ENCODE results near the gene HOXC10. TPM values are rescaled to one million over a fixed set of nuclear protein-coding genes. Genes with fewer than 3 reads are reported as not detected.

HOXC10 gene
- total and polyA plus RNA-seq, 7 donors: not detected

GRCh38 chr12:54027442-54027786 is 42.5 kb downstream of the HOXC10 start:
- no peaks in the 10 kb centered on the region for H3K9me3 ChIP-seq
- 39 to 42% methylated on average over 3 of the region's 3 CpGs for WGBS, 2 donors
- no peak for TF ChIP-seq POLR2A (IDR thresholded peaks at IDR 0.05)
- no peak for TF ChIP-seq EP300 (IDR thresholded peaks at IDR 0.05)
- peaks cover 62 to 100% (median 100%) of the 10 kb centered on the region in 3 donors for H3K27me3 ChIP-seq
- no peak overlapping the region for H3K27ac ChIP-seq
- peaks cover 0 to 22% (median 17%) of the 10 kb centered on the region in 4 donors for H3K4me1 ChIP-seq
- DNase-seq: no peak
- no peak overlapping the region for H3K4me3 ChIP-seq
- intact Hi-C loops (cut with DNase I): no loop called here
- no peaks in the 10 kb centered on the region for H3K36me3 ChIP-seq

- TF ChIP-seq, protein P1, sequence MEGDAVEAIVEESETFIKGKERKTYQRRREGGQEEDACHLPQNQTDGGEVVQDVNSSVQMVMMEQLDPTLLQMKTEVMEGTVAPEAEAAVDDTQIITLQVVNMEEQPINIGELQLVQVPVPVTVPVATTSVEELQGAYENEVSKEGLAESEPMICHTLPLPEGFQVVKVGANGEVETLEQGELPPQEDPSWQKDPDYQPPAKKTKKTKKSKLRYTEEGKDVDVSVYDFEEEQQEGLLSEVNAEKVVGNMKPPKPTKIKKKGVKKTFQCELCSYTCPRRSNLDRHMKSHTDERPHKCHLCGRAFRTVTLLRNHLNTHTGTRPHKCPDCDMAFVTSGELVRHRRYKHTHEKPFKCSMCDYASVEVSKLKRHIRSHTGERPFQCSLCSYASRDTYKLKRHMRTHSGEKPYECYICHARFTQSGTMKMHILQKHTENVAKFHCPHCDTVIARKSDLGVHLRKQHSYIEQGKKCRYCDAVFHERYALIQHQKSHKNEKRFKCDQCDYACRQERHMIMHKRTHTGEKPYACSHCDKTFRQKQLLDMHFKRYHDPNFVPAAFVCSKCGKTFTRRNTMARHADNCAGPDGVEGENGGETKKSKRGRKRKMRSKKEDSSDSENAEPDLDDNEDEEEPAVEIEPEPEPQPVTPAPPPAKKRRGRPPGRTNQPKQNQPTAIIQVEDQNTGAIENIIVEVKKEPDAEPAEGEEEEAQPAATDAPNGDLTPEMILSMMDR (IDR thresholded peaks at IDR 0.05): no peak
- TF ChIP-seq EP300 (IDR thresholded peaks at IDR 0.05) (no peak), POLR2AphosphoS5 (IDR thresholded peaks at IDR 0.05) (no peak), POLR2A (IDR thresholded peaks at IDR 0.05) (no peak)
- no peaks in the 10 kb centered on the region for H3K9me3 ChIP-seq
- no peaks in the 10 kb centered on the region for H3K36me3 ChIP-seq
- no peak within 1 kb of the TSS for H3K27ac ChIP-seq
- H3K4me3 ChIP-seq: peak within 1 kb of the TSS in 2 of 4 donors; percentile 7 to 18
- DNase-seq: no peak
- H3K27me3 ChIP-seq: peaks cover 67 to 100% (median 99%) of the 10 kb centered on the region in 3 donors
- peaks cover 0 to 31% (median 25%) of the 10 kb centered on the region in 4 donors for H3K4me1 ChIP-seq
- WGBS, 2 donors: 3 to 5% methylated on average over 36 of the region's 36 CpGs
- intact Hi-C loops (cut with DNase I): no loop called here
Observed at GRCh38 chr12:54028314-54029201, 43.6 kb downstream of the HOXC10 start, which contains the start of gene HOXC6. Gene HOXC6, plus strand, starts transcription at chr12:54028440. Its CDS starts 82 bp downstream, at chr12:54028522.

DNA sequence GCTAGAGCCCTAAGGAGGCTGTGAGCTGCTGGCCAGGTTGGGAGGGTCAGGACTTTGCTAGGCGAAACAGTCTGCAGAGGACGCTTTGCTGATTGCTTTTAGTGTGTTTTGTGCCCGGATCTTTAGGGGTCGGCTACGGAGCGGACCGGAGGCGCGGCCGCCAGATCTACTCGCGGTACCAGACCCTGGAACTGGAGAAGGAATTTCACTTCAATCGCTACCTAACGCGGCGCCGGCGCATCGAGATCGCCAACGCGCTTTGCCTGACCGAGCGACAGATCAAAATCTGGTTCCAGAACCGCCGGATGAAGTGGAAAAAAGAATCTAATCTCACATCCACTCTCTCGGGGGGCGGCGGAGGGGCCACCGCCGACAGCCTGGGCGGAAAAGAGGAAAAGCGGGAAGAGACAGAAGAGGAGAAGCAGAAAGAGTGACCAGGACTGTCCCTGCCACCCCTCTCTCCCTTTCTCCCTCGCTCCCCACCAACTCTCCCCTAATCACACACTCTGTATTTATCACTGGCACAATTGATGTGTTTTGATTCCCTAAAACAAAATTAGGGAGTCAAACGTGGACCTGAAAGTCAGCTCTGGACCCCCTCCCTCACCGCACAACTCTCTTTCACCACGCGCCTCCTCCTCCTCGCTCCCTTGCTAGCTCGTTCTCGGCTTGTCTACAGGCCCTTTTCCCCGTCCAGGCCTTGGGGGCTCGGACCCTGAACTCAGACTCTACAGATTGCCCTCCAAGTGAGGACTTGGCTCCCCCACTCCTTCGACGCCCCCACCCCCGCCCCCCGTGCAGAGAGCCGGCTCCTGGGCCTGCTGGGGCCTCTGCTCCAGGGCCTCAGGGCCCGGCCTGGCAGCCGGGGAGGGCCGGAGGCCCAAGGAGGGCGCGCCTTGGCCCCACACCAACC is 44.8 kb downstream of the HOXC10 start:
- intact Hi-C loops (cut with DNase I): loop anchor here (5.0 kb wide), 1 partner anchor 98 kb away; no protein-coding TSS in a partner anchor
- no peaks in the 10 kb centered on the region for H3K36me3 ChIP-seq
- H3K27ac ChIP-seq: no peak overlapping the region
- WGBS, 2 donors: 19 to 26% methylated on average over 53 of the region's 53 CpGs
- no peak for DNase-seq
- no peaks in the 10 kb centered on the region for H3K9me3 ChIP-seq
- peaks cover 0 to 42% (median 34%) of the 10 kb centered on the region in 4 donors for H3K4me1 ChIP-seq
- H3K27me3 ChIP-seq: peaks cover 65 to 100% (median 99%) of the 10 kb centered on the region in 3 donors
- no peak for TF ChIP-seq POLR2A (IDR thresholded peaks at IDR 0.05)
- TF ChIP-seq EP300 (IDR thresholded peaks at IDR 0.05): no peak
- TF ChIP-seq, protein P1 (IDR thresholded peaks at IDR 0.05): no peak
- no peak for TF ChIP-seq POLR2AphosphoS5 (IDR thresholded peaks at IDR 0.05)
- no peak overlapping the region for H3K4me3 ChIP-seq

- Histone ChIP-seq H3K9me3 (no peaks in the 10 kb centered on the region), H3K4me1 (peaks cover 0 to 42% (median 34%) of the 10 kb centered on the region in 4 donors), H3K36me3 (no peaks in the 10 kb centered on the region), H3K27me3 (peaks cover 69 to 100% (median 99%) of the 10 kb centered on the region in 3 donors), H3K27ac (no peak overlapping the region), H3K4me3 (no peak overlapping the region)
- TF ChIP-seq, protein P1 (IDR thresholded peaks at IDR 0.05): no peak
- TF ChIP-seq EP300 (IDR thresholded peaks at IDR 0.05) (no peak), POLR2A (IDR thresholded peaks at IDR 0.05) (no peak), POLR2AphosphoS5 (IDR thresholded peaks at IDR 0.05) (no peak)
- 24 to 29% methylated on average over 7 of the region's 7 CpGs for WGBS, 2 donors
- intact Hi-C loops (cut with DNase I): loop anchor here (5.0 kb wide), 1 partner anchor 97 kb away; no protein-coding TSS in a partner anchor
- DNase-seq: no peak
Observed at GRCh38 chr12:54030442-54030801, 45.5 kb downstream of the HOXC10 start.
